Stimulated activated CD8-positive, alpha-beta memory T cell treated with anti-CD3 and anti-CD28 coated beads, Interleukin-4, amount 100 ng/mL, for 4 hours (primary cell): Measurements from ENCODE around the gene S100Z.
"Not testable (repeated sequence)": the region's sequence is repeated elsewhere in the genome, so short reads cannot be mapped to it uniquely, and the experiment has no call there.

ENCODE experiments used
- DNase-seq, 2 donors: peaks; one replicate each; pipeline ENCODE4 v3.0.0-alpha.2; 2020; ENCODE audit warnings: low read depth in 2 of 2, low spot score in 1 of 2

Gene S100Z

GRCh38 chr5:76945238-76945637 is 95.4 kb downstream of the S100Z start:
- not testable (repeated sequence) for DNase-seq

GRCh38 chr5:76946090-76946489 is 96.3 kb downstream of the S100Z start:
- no peak for DNase-seq

- DNase-seq = no peak
Observed at GRCh38 chr5:76947082-76947503, 97.3 kb downstream of the S100Z start.

DNA sequence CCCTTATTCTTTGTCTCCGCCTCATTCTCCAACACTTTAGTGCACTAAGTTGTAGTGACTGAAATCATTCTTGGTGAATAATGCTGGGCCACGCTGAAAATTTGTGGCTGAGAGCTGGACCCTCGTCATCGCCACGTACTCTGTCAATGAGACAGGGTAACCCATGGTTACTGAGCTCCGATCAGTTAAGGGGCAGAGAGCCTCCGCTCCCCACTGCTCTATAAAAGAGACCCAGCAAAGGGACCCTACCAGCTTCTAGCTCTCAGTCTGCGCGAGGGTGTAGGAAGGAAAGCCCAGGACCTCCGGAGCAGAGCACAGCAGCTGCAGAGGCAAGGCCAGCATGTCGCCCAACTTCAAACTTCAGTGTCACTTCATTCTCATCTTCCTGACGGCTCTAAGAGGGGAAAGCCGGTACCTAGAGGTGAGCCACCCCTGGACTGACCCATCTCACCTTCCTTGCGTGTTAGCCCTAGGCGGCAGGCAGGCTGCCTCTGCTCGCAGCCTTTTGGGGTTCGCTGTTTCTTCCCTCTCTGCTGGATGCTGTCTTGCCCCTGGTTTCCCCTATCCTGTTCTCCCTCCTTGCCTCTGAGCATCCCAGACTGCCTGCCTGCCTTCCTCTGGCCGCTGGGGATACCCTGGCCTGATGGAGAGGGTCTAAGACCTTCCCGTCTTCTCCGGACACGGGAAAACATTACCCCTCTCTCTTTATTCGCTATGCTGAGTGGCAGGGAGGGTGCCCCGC is 103.2 kb downstream of the S100Z start, which contains the start of gene CRHBP:
Gene CRHBP, plus strand, starts transcription at position 251 of the 742 bp plus-strand sequence. Its CDS starts 90 bp downstream, at position 341.
- no peak for DNase-seq

DNA sequence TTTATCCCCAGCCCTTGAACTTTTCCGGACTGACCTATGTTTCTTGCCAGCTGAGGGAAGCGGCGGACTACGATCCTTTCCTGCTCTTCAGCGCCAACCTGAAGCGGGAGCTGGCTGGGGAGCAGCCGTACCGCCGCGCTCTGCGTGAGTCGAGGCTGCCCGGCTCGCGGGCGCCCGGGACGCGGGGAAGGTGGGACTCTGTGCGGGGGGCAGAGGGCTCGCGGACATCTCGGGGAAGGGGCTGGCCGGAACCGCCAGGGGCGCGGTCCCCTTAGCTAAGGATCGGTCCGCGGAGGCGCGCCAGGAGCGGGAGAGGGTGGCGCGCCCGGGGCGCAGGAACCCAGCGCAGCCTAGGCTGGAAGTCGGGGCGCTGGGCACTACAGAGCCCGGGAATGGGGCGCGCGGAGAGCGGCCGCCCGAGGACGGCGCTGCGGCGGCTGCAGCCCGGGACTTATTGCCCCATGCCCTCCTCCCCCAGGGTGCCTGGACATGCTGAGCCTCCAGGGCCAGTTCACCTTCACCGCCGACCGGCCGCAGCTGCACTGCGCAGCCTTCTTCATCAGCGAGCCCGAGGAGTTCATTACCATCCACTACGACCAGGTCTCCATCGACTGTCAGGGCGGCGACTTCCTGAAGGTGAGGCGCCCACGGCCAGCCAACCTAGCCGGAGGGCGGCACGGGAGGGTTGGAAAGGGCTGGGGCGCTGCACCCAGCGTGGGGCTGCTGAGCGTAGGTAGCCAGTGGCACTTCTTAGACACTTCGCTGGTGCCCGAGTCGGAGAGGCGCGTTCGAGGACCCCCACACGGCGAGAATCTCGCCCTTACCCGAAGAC is 104.0 kb downstream of the S100Z start:
- DNase-seq = no peak

DNA sequence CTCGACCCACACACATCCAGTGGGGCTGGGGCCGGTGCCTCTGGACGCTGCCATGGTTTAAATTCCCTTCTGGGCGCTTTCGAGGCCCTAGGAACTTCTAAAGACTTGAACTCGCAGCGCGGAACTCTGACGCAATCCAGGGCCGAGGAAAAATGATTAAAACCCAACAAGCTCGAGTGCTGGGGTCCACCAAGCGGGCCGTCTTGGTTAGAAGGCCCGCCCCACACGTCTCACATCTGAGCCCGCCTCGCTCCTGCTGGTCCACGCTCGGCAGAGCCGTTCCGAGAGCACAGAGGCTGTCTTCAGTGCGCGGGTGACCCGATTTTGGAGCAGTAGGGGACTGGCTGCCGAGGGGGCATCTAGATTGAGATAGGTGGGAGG is 104.6 kb downstream of the S100Z start:
- no peak for DNase-seq

DNA sequence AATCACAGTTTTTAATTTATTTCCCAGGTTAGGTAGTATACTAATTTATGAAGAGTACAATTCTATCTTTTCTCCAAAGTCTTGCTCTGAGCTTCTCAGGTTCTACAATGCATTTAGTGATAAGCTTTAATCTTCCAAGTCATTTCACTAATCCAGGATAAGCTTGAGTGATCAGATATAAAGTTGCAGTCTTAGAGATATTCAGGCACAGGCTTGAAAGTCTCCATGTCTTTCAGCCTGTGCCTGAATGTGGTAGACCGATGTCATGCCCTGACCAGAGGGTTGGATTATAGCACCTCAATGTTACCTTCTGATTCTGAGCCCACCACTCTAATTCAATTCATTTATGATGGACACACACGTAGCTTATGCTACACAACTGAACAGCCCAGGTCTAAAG is 106.2 kb downstream of the S100Z start:
- no peak for DNase-seq

GRCh38 chr5:76958991-76959767 is 109.4 kb downstream of the S100Z start:
- DNase-seq = no peak

GRCh38 chr5:76960004-76960625 is 110.3 kb downstream of the S100Z start:
- DNase-seq = no peak

DNA sequence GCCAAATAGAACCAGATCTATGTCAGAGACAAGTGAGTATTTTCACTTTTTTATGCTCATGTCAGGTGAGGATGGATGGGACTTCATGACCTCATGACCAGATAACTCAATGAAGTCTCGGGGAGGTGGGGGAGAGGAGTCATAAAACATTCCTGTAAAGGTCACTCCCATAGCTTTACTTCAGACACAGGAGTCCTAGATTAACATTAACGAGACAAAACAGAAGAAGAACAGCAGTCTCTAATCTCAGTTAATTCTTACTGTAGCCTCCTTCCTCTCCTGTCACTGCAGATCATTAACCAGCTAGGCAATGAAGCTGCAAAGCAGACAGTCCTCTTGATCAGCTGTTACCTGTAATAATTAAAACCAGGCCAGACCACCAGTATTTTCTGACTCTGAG is 114.2 kb downstream of the S100Z start:
- DNase-seq = no peak
